DOHH2 (cell line): ENCODE data around the gene FRAS1.

Experiments
- H3F3A ChIP-seq: fragments of 200-600 bp; sonication (generic), shearing (Covaris generic); 2 replicates; pipeline ENCODE4 v1.6.0; 2016; ENCODE audit warnings: antibody characterized with exemption, mild to moderate bottlenecking; ENCODE audit not compliant: control insufficient read depth, insufficient read depth
- H3K27ac ChIP-seq: fragments of 200-600 bp; sonication (generic); 2 replicates; pipeline ENCODE4 v1.5.1; 2014; ENCODE audit warnings: low read depth, mild to moderate bottlenecking, low read length, moderate library complexity
- H3K27me3 ChIP-seq: fragments of 200-600 bp; sonication (generic); 2 replicates; pipeline ENCODE4 v1.6.1; 2014; ENCODE audit warnings: mild to moderate bottlenecking, low read length, mixed read lengths; ENCODE audit not compliant: control insufficient read depth
- H3K36me3 ChIP-seq: fragments of 200-600 bp; sonication (generic); 2 replicates; pipeline ENCODE4 v1.6.1; 2014; ENCODE audit warnings: mild to moderate bottlenecking, low read length, moderate library complexity, mixed read lengths; ENCODE audit not compliant: control insufficient read depth
- H3K4me1 ChIP-seq: fragments of 200-600 bp; sonication (generic); 2 replicates; pipeline ENCODE4 v1.6.1; 2014; ENCODE audit warnings: mild to moderate bottlenecking, low read length, mixed read lengths; ENCODE audit not compliant: control insufficient read depth
- H3K4me2 ChIP-seq: fragments of 200-600 bp; sonication (generic); 2 replicates; pipeline ENCODE4 v1.6.0; 2014; ENCODE audit warnings: mild to moderate bottlenecking, low read length, moderate library complexity
- H3K4me3 ChIP-seq: fragments of 200-600 bp; sonication (generic); 2 replicates; pipeline ENCODE4 v1.5.1; 2014; ENCODE audit warnings: mild to moderate bottlenecking, low read length, mixed read lengths
- H3K79me2 ChIP-seq: fragments of 200-600 bp; sonication (generic); 2 replicates; pipeline ENCODE4 v1.6.1; 2014; ENCODE audit warnings: mild to moderate bottlenecking, low read length, mixed read lengths; ENCODE audit not compliant: control insufficient read depth
- H3K9me2 ChIP-seq: fragments of 200-600 bp; sonication (generic); replicated peaks from 2 replicates; pipeline ENCODE4 v1.6.1; 2014; ENCODE audit warnings: mild to moderate bottlenecking, low read length, mixed read lengths; ENCODE audit not compliant: control insufficient read depth
- H3K9me3 ChIP-seq: fragments of 200-600 bp; sonication (generic); 2 replicates; pipeline ENCODE4 v1.6.1; 2014; ENCODE audit warnings: antibody characterized with exemption, low read length, mixed read lengths; ENCODE audit not compliant: control insufficient read depth, insufficient read depth
- H4K20me1 ChIP-seq: fragments of 200-600 bp; sonication (generic); 2 replicates; pipeline ENCODE4 v1.6.0; 2014; ENCODE audit warnings: low read depth, mild to moderate bottlenecking, antibody characterized with exemption, low read length, moderate library complexity; ENCODE audit not compliant: control insufficient read depth, insufficient read depth
- CTCF ChIP-seq: fragments of 200-600 bp; sonication (generic); IDR thresholded peaks from one replicate; pipeline ENCODE4 v1.5.1; 2014; ENCODE audit warnings: antibody characterized with exemption, mild to moderate bottlenecking, low read depth, low read length; ENCODE audit not compliant: poor library complexity, severe bottlenecking
- EZH2phosphoT487 ChIP-seq: fragments of 200-600 bp; sonication (generic); IDR thresholded peaks from 2 replicates; pipeline ENCODE4 v1.6.1; 2017; ENCODE audit warnings: borderline replicate concordance, mild to moderate bottlenecking, antibody characterized with exemption, low read length, moderate library complexity, mixed read lengths

The FRAS1 gene

GRCh38 chr4:78022517-78022916 is 34.6 kb upstream of the FRAS1 start:
- H3K9me2 ChIP-seq: 0 out of 2 replicates have a peak, but pooled peaks cover 2% of the 10 kb centered on the region
- H3K79me2 ChIP-seq: no peaks in the 10 kb centered on the region
- TF ChIP-seq CTCF (no peak), EZH2phosphoT487 (no peak)
- H3K4me3 ChIP-seq: no peak overlapping the region
- no peaks in the 10 kb centered on the region for H3F3A ChIP-seq
- no peak overlapping the region for H3K4me2 ChIP-seq
- no peaks in the 10 kb centered on the region for H4K20me1 ChIP-seq
- H3K9me3 ChIP-seq: no peaks in the 10 kb centered on the region
- H3K27me3 ChIP-seq: no peaks in the 10 kb centered on the region
- H3K4me1 ChIP-seq: no peaks in the 10 kb centered on the region
- H3K27ac ChIP-seq: no peak overlapping the region
- no peaks in the 10 kb centered on the region for H3K36me3 ChIP-seq

- Histone ChIP-seq H3K27me3 (no peaks in the 10 kb centered on the region), H3K4me1 (no peaks in the 10 kb centered on the region), H4K20me1 (no peaks in the 10 kb centered on the region), H3K36me3 (no peaks in the 10 kb centered on the region), H3K27ac (no peak overlapping the region), H3F3A (no peaks in the 10 kb centered on the region), H3K9me2 (0 out of 2 replicates have a peak, but pooled peaks cover 2% of the 10 kb centered on the region), H3K4me3 (no peak overlapping the region), H3K4me2 (no peak overlapping the region), H3K9me3 (no peaks in the 10 kb centered on the region), H3K79me2 (no peaks in the 10 kb centered on the region)
- TF ChIP-seq EZH2phosphoT487: no peak
- no peak for TF ChIP-seq CTCF
Observed at GRCh38 chr4:78024085-78024484, 33.0 kb upstream of the FRAS1 start.

GRCh38 chr4:78024576-78025091 is 32.5 kb upstream of the FRAS1 start:
- no peaks in the 10 kb centered on the region for H3K79me2 ChIP-seq
- no peaks in the 10 kb centered on the region for H4K20me1 ChIP-seq
- TF ChIP-seq EZH2phosphoT487 (no peak), CTCF (no peak)
- H3K4me1 ChIP-seq: no peaks in the 10 kb centered on the region
- H3K9me3 ChIP-seq: no peaks in the 10 kb centered on the region
- no peaks in the 10 kb centered on the region for H3K27me3 ChIP-seq
- H3K36me3 ChIP-seq: no peaks in the 10 kb centered on the region
- H3K9me2 ChIP-seq: 0 out of 2 replicates have a peak, but pooled peaks cover 2% of the 10 kb centered on the region
- H3K4me2 ChIP-seq: no peak overlapping the region
- H3K27ac ChIP-seq: no peak overlapping the region
- H3F3A ChIP-seq: no peaks in the 10 kb centered on the region
- H3K4me3 ChIP-seq: no peak overlapping the region
